GM23338 (cell line): ENCODE results near the gene PTX3. TPM values are rescaled to one million over a fixed set of nuclear protein-coding genes. Genes with fewer than 3 reads are reported as not detected.

Experiments
- ATAC-seq: fragments of 200-7000 bp; cut with Tn5 transposase; 3 replicates; pipeline ENCODE4 v1.9.1; 2020
- DNase-seq: peaks from one replicate; pipeline ENCODE4 v3.0.0-alpha.2; 2015; ENCODE audit warnings: low spot score
- H2AFZ ChIP-seq: fragments of 200-600 bp; sonication (generic); 2 replicates; pipeline ENCODE4 v1.8.0; 2016; ENCODE audit warnings: antibody characterized with exemption, mild to moderate bottlenecking, moderate library complexity
- H3F3A ChIP-seq: fragments of 200-600 bp; sonication (generic); replicated peaks from 2 replicates; pipeline ENCODE4 v1.8.0; 2017; ENCODE audit warnings: antibody characterized with exemption, mixed run types, low read depth
- H3K27ac ChIP-seq: fragments of 200-600 bp; sonication (generic); 2 replicates; pipeline ENCODE4 v1.6.1; 2016; ENCODE audit warnings: low read depth
- H3K27me3 ChIP-seq: fragments of 200-600 bp; sonication (generic); 2 replicates; pipeline ENCODE4 v1.8.0; 2016; ENCODE audit warnings: mild to moderate bottlenecking, mixed run types, moderate library complexity; ENCODE audit not compliant: insufficient read depth
- H3K36me3 ChIP-seq: fragments of 200-600 bp; sonication (generic); 2 replicates; pipeline ENCODE4 v1.8.0; 2016; ENCODE audit warnings: mild to moderate bottlenecking; ENCODE audit not compliant: insufficient read depth
- H3K4me1 ChIP-seq: fragments of 200-600 bp; sonication (generic); 2 replicates; pipeline ENCODE4 v1.8.0; 2016; ENCODE audit warnings: mild to moderate bottlenecking, moderate library complexity; ENCODE audit not compliant: insufficient read depth
- H3K4me2 ChIP-seq: fragments of 200-600 bp; sonication (generic); 2 replicates; pipeline ENCODE4 v1.7.1; 2017; ENCODE audit warnings: mixed run types
- H3K4me3 ChIP-seq: fragments of 200-600 bp; sonication (generic); 2 replicates; pipeline ENCODE4 v1.6.1; 2016; ENCODE audit warnings: mixed run types
- H3K79me2 ChIP-seq: fragments of 200-600 bp; sonication (generic); replicated peaks from 2 replicates; pipeline ENCODE4 v1.8.0; 2017; ENCODE audit warnings: mild to moderate bottlenecking; ENCODE audit not compliant: insufficient read depth
- H3K9me2 ChIP-seq: fragments of 200-600 bp; sonication (generic); 2 replicates; pipeline ENCODE4 v1.8.0; 2017; ENCODE audit not compliant: insufficient read depth
- H4K20me1 ChIP-seq: fragments of 200-600 bp; sonication (generic); replicated peaks from 2 replicates; pipeline ENCODE4 v1.8.0; 2017; ENCODE audit warnings: mild to moderate bottlenecking; ENCODE audit not compliant: insufficient read depth
- H3K27ac Mint-ChIP-seq: 2 replicates; pipeline ENCODE4 v1.8.0; 2020; ENCODE audit warnings: inconsistent platforms, mild to moderate bottlenecking, moderate library complexity, mixed read lengths
- H3K27me3 Mint-ChIP-seq: 3 replicates; pipeline ENCODE4 v1.8.0; 2022; ENCODE audit warnings: low read depth, mild to moderate bottlenecking, moderate library complexity, mixed read lengths, inconsistent platforms; ENCODE audit not compliant: insufficient read depth, poor library complexity
- H3K36me3 Mint-ChIP-seq: 3 replicates; pipeline ENCODE4 v1.8.0; 2021; ENCODE audit warnings: low read depth, mild to moderate bottlenecking, inconsistent platforms, moderate library complexity, mixed read lengths
- H3K4me1 Mint-ChIP-seq: 3 replicates; pipeline ENCODE4 v1.8.0; 2020; ENCODE audit warnings: mild to moderate bottlenecking, inconsistent platforms, mixed read lengths
- H3K4me3 Mint-ChIP-seq: 3 replicates; pipeline ENCODE4 v1.8.0; 2021; ENCODE audit warnings: moderate library complexity, mild to moderate bottlenecking, inconsistent platforms, mixed read lengths
- H3K9me3 Mint-ChIP-seq: 3 replicates; pipeline ENCODE4 v1.8.0; 2020; ENCODE audit warnings: moderate library complexity, mild to moderate bottlenecking, inconsistent platforms, mixed read lengths
- CTCF ChIP-seq, 2 experiments: fragments of 200-600 bp in 1 of 2; sonication (generic) in 1 of 2; conservative IDR thresholded peaks; 2 replicates each; pipeline versions ENCODE4 v1.5.1 to v1.6.1; 2016 to 2017; ENCODE audit warnings: antibody characterized with exemption in 2 of 2, low read depth in 2 of 2, mild to moderate bottlenecking in 2 of 2, moderate library complexity in 1 of 2
- ETS1 ChIP-seq: IDR thresholded peaks from 2 replicates; pipeline ENCODE4 v1.6.1; 2016; ENCODE audit warnings: antibody characterized with exemption
- EZH2phosphoT487 ChIP-seq: fragments of 200-600 bp; sonication (generic); IDR thresholded peaks from one replicate; pipeline ENCODE4 v1.8.1; 2018; ENCODE audit warnings: antibody characterized with exemption; ENCODE audit not compliant: unreplicated experiment
- REST ChIP-seq: IDR thresholded peaks from one replicate; pipeline ENCODE4 v1.6.1; 2018; ENCODE audit warnings: antibody characterized with exemption; ENCODE audit not compliant: unreplicated experiment
- ZNF114 ChIP-seq: fragments of 250-450 bp; sonication (Bioruptor Pico); IDR thresholded peaks from 2 replicates; pipeline ENCODE4 v1.5.0; 2020; ENCODE audit warnings: mild to moderate bottlenecking, moderate library complexity
- ZNF462 ChIP-seq: fragments of 250-450 bp; sonication (Bioruptor Pico); IDR thresholded peaks from 2 replicates; pipeline ENCODE4 v1.5.0; 2020; ENCODE audit warnings: mild to moderate bottlenecking, moderate library complexity
- polyA plus RNA-seq: library from polyadenylated mRNA; unstranded; fragments of >200 nt; fragmentation: Nextera tagmentation; extraction: Ambion mirVana; gene quantifications from 2 replicates; pipeline ENCODE4 v1.2.1, GENCODE V29; 2016
- total RNA-seq: library from RNA; depleted of rRNA; stranded (reverse); fragments of >200 nt; shearing (Covaris generic); gene quantifications from 2 replicates; pipeline ENCODE4 v1.2.3, GENCODE V29; 2014

Gene PTX3
- total and polyA plus RNA-seq, 2 experiments from 2014 or later: 1.2 to 2.4 TPM

GRCh38 chr3:157418104-157418503 is 18.5 kb upstream of the PTX3 start:
- Mint-ChIP-seq H3K27ac (no peak overlapping the region), H3K36me3 (no peaks in the 10 kb centered on the region), H3K9me3 (no peaks in the 10 kb centered on the region), H3K4me1 (peaks cover 3% of the 10 kb centered on the region), H3K4me3 (no peak overlapping the region), H3K27me3 (no peaks in the 10 kb centered on the region)
- Histone ChIP-seq H3K27me3 (no peaks in the 10 kb centered on the region), H3K4me3 (no peak overlapping the region), H3K79me2 (no peaks in the 10 kb centered on the region), H3K4me1 (no peaks in the 10 kb centered on the region), H3F3A (no peaks in the 10 kb centered on the region), H3K36me3 (no peaks in the 10 kb centered on the region), H3K4me2 (no peak overlapping the region), H2AFZ (no peak overlapping the region), H3K27ac (no peak overlapping the region), H3K9me2 (0 out of 2 replicates have a peak, but pooled peaks cover 10% of the 10 kb centered on the region), H4K20me1 (no peaks in the 10 kb centered on the region)
- no peak for ATAC-seq
- DNase-seq: no peak
- no peak for TF ChIP-seq REST
- TF ChIP-seq CTCF (conservative IDR thresholded peaks at IDR 0.05; ENCODE audit: low read depth in 2 of 2): no peak
- TF ChIP-seq ZNF114 (CRISPR knock-in tag): no peak
- TF ChIP-seq ETS1: no peak

GRCh38 chr3:157420606-157421130 is 16.0 kb upstream of the PTX3 start:
- Histone ChIP-seq H3K4me2 (no peak overlapping the region), H3K79me2 (no peaks in the 10 kb centered on the region), H3K4me3 (no peak overlapping the region), H3K4me1 (no peaks in the 10 kb centered on the region; the same call in 1 of the 2 replicates), H3K27ac (no peak overlapping the region), H2AFZ (no peak overlapping the region), H3K9me2 (peaks cover 16% of the 10 kb centered on the region; the same call in 1 of the 2 replicates), H3F3A (no peaks in the 10 kb centered on the region), H3K36me3 (no peaks in the 10 kb centered on the region), H3K27me3 (no peaks in the 10 kb centered on the region), H4K20me1 (no peaks in the 10 kb centered on the region)
- DNase-seq (no peak), ATAC-seq (no peak)
- no peak overlapping the region for H3K4me3 Mint-ChIP-seq
- peaks cover 14% of the 10 kb centered on the region for H3K9me3 Mint-ChIP-seq
- H3K27ac Mint-ChIP-seq: no peak overlapping the region
- H3K36me3 Mint-ChIP-seq: peaks cover 21% of the 10 kb centered on the region
- no peaks in the 10 kb centered on the region for H3K27me3 Mint-ChIP-seq
- H3K4me1 Mint-ChIP-seq: peaks cover 3% of the 10 kb centered on the region
- TF ChIP-seq ZNF462 (no peak), EZH2phosphoT487 (no peak)
